Natural killer cell (primary cell): ENCODE data around the gene ITGAX. TPM values are rescaled to one million over a fixed set of nuclear protein-coding genes. Genes with fewer than 3 reads are reported as not detected.

Source experiments
- ATAC-seq, 3 donors: fragments of 150-1000 bp in 2 of 3; fragments of 200-7000 bp in 1 of 3; cut with Tn5 transposase; 1 replicate in 1 of 3; 2 replicates in 2 of 3; pipeline ENCODE4 v1.10.0; 2021; ENCODE audit warnings: mild to moderate bottlenecking in 2 of 3, moderate library complexity in 2 of 3
- DNase-seq, 2 donors: peaks; one replicate each; pipeline versions ENCODE4 v3.0.0 to v3.0.0-alpha.2; 2013 to 2021; ENCODE audit warnings: mixed read lengths in 1 of 2
- H3K27ac ChIP-seq: one replicate; pipeline ENCODE4 v1.5.1; 2013; ENCODE audit warnings: mild to moderate bottlenecking, low read length
- H3K27me3 ChIP-seq: one replicate; pipeline ENCODE4 v1.6.1; 2013; ENCODE audit warnings: low read length; ENCODE audit not compliant: control insufficient read depth, insufficient read depth
- H3K36me3 ChIP-seq: one replicate; pipeline ENCODE4 v1.6.1; 2013; ENCODE audit warnings: low read length; ENCODE audit not compliant: control insufficient read depth, insufficient read depth
- H3K4me1 ChIP-seq: one replicate; pipeline ENCODE4 v1.6.1; 2013; ENCODE audit warnings: low read length; ENCODE audit not compliant: control insufficient read depth, insufficient read depth
- H3K4me3 ChIP-seq: one replicate; pipeline ENCODE4 v1.5.1; 2013; ENCODE audit warnings: low read length
- H3K9me3 ChIP-seq: one replicate; pipeline ENCODE4 v1.6.1; 2013; ENCODE audit warnings: low read length; ENCODE audit not compliant: control insufficient read depth, insufficient read depth
- H3K27ac Mint-ChIP-seq, 2 donors: one replicate each; pipeline ENCODE4 v1.8.0; 2022; ENCODE audit warnings: mild to moderate bottlenecking in 2 of 2, mixed read lengths in 2 of 2, moderate library complexity in 1 of 2
- H3K27me3 Mint-ChIP-seq, 2 donors: one replicate each; pipeline ENCODE4 v1.8.0; 2022; ENCODE audit warnings: low read depth in 2 of 2, mixed read lengths in 2 of 2
- H3K36me3 Mint-ChIP-seq: one replicate; pipeline ENCODE4 v1.8.0; 2022; ENCODE audit warnings: mixed read lengths
- H3K4me1 Mint-ChIP-seq, 2 donors: one replicate each; pipeline ENCODE4 v1.8.0; 2022; ENCODE audit warnings: mixed read lengths in 2 of 2
- H3K4me3 Mint-ChIP-seq: one replicate; pipeline ENCODE4 v1.8.0; 2022; ENCODE audit warnings: mild to moderate bottlenecking, moderate library complexity, mixed read lengths
- H3K9me3 Mint-ChIP-seq, 2 donors: one replicate each; pipeline ENCODE4 v1.8.0; 2022; ENCODE audit warnings: mixed read lengths in 2 of 2
- WGBS: methylation state at CpG from one replicate; pipeline ENCODE4 v1.1.7; 2013; ENCODE audit warnings: missing lambda C conversion rate; ENCODE audit not compliant: insufficient coverage; 5-methylcytosine and 5-hydroxymethylcytosine counted together
- intact Hi-C: fragments of 100-400 bp; cut with micrococcal nuclease; formaldehyde crosslinking; loops from one replicate; pipeline ENCODE4 v1.14.2; 2022
- total RNA-seq, 4 donors: library from RNA; stranded (reverse); fragments of 120-200 nt in 1 of 4; gene quantifications; one replicate each; pipeline versions ENCODE4 v1.2.3 to v1.2.4, GENCODE V29; 2013 to 2022
- TF ChIP-seq, protein P1 (sequence below): fragments of 200-600 bp; IDR thresholded peaks from one replicate; pipeline ENCODE4 v1.8.0; 2022; ENCODE audit warnings: antibody characterized with exemption

The ITGAX gene
- total RNA-seq, 3 donors from 2014 or later (not counting 1 experiment from before 2014, with no cell fraction given): 224 to 249 (median 233) TPM

DNA sequence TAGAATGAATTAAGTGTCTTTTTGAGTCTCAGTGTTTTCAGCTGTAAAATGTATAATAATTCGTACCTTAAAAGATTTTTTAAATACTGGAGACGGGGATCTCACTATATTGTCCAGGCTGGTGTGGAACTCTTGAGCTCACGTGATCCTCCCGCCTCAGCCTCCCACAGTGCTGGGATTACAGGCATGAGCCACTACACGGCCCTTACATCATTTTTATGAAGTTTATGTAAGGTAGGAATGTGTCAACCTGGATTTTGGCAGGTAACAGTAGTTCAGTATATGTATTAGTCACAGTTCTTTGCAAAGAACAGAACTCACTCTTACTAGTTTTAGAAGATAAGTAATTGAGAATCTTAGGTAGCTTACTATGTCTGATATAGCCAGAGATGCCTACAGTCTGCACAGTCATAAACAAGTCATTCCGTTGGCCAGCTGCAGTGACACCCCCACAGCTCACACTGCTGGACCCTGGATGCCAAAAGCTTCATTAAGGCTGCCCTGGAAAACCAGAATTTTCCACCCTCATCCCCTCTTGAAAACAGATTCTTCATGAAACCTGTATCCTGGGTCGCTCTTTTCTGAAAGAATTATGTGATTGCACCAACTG is 73.8 kb downstream of the ITGAX start:
- no peak overlapping the region for H3K4me3 ChIP-seq
- no peak overlapping the region for H3K27ac ChIP-seq
- no peaks in the 10 kb centered on the region for H3K27me3 Mint-ChIP-seq
- ATAC-seq: no peak
- H3K36me3 ChIP-seq: no peaks in the 10 kb centered on the region
- TF ChIP-seq, protein P1, sequence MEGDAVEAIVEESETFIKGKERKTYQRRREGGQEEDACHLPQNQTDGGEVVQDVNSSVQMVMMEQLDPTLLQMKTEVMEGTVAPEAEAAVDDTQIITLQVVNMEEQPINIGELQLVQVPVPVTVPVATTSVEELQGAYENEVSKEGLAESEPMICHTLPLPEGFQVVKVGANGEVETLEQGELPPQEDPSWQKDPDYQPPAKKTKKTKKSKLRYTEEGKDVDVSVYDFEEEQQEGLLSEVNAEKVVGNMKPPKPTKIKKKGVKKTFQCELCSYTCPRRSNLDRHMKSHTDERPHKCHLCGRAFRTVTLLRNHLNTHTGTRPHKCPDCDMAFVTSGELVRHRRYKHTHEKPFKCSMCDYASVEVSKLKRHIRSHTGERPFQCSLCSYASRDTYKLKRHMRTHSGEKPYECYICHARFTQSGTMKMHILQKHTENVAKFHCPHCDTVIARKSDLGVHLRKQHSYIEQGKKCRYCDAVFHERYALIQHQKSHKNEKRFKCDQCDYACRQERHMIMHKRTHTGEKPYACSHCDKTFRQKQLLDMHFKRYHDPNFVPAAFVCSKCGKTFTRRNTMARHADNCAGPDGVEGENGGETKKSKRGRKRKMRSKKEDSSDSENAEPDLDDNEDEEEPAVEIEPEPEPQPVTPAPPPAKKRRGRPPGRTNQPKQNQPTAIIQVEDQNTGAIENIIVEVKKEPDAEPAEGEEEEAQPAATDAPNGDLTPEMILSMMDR: no peak
- H3K9me3 Mint-ChIP-seq: no peaks in the 10 kb centered on the region
- peaks cover 50% of the 10 kb centered on the region for H3K4me1 ChIP-seq
- whole genome bisulfite sequencing: 92% methylated on average over 6 of the region's 7 CpGs
- no peaks in the 10 kb centered on the region for H3K27me3 ChIP-seq
- no peak for DNase-seq
- peak overlapping the region; percentile 78 for H3K4me3 Mint-ChIP-seq
- H3K27ac Mint-ChIP-seq: peak overlapping the region in 1 of 2 donors; percentile 58
- intact Hi-C loops: no loop called here
- H3K9me3 ChIP-seq: no peaks in the 10 kb centered on the region
- no peaks in the 10 kb centered on the region for H3K36me3 Mint-ChIP-seq
- peaks cover 28 to 42% of the 10 kb centered on the region in 2 donors for H3K4me1 Mint-ChIP-seq

DNA sequence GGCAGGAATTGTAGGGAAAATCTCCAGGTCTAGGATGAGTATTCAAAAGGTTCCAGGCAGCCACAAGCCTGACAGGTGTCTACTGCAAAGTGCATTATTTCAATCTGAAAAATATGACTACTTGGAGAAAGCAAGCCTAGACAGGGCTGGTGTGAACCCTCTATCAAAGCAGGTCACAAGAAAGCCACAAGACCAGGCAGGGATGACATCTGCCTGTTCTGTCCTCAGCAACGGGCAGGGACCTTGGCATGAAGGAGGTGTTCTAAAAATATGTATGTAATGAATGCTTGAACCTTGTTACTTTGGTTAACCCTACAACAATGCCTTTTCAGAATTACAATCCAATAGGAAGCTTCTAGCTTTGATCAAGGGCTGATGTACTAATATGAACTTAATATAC is 74.3 kb downstream of the ITGAX start:
- WGBS: 25% methylated on average over 1 of the region's 1 CpG
- no peaks in the 10 kb centered on the region for H3K9me3 Mint-ChIP-seq
- H3K4me3 ChIP-seq: no peak overlapping the region
- H3K36me3 Mint-ChIP-seq: no peaks in the 10 kb centered on the region
- intact Hi-C loops: no loop called here
- ATAC-seq: no peak
- no peaks in the 10 kb centered on the region for H3K27me3 ChIP-seq
- H3K27ac Mint-ChIP-seq: no peak overlapping the region
- H3K27ac ChIP-seq: no peak overlapping the region
- no peaks in the 10 kb centered on the region for H3K36me3 ChIP-seq
- H3K27me3 Mint-ChIP-seq: no peaks in the 10 kb centered on the region
- H3K4me3 Mint-ChIP-seq: peak overlapping the region; percentile 6
- H3K9me3 ChIP-seq: no peaks in the 10 kb centered on the region
- DNase-seq: no peak
- H3K4me1 ChIP-seq: peaks cover 44% of the 10 kb centered on the region
- TF ChIP-seq, protein P1: no peak
- H3K4me1 Mint-ChIP-seq: peaks cover 26 to 37% of the 10 kb centered on the region in 2 donors

DNA sequence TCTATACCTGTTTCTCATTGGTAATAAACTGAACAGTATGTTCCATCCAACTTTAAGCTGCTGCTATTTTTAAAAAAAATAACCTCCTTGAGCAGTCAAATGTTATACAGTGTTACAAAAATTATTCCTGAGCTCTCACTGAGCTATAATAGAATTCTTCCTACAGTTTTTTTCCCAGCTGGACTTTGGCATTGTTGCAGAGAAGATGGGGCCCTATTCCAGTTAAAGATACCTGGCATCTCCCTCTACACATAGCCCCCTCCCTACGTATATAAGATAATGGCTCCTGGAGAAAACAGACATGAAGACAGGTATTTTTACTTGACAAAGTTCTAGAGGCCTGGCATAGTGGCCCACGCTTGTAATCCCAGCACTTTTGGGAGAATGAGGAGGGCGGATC is 74.8 kb downstream of the ITGAX start:
- peaks cover 26 to 37% of the 10 kb centered on the region in 2 donors for H3K4me1 Mint-ChIP-seq
- no peak for DNase-seq
- no peak overlapping the region for H3K27ac ChIP-seq
- 100% methylated on average over 3 of the region's 3 CpGs for WGBS
- no peaks in the 10 kb centered on the region for H3K9me3 ChIP-seq
- H3K27me3 Mint-ChIP-seq: no peaks in the 10 kb centered on the region
- H3K9me3 Mint-ChIP-seq: no peaks in the 10 kb centered on the region
- no peak overlapping the region for H3K4me3 Mint-ChIP-seq
- H3K4me3 ChIP-seq: no peak overlapping the region
- H3K36me3 Mint-ChIP-seq: no peaks in the 10 kb centered on the region
- intact Hi-C loops: loop anchor here (10.0 kb wide), 1 partner anchor 95 kb away; no protein-coding TSS in a partner anchor
- H3K27ac Mint-ChIP-seq: no peak overlapping the region
- H3K4me1 ChIP-seq: peaks cover 43% of the 10 kb centered on the region
- H3K36me3 ChIP-seq: no peaks in the 10 kb centered on the region
- H3K27me3 ChIP-seq: no peaks in the 10 kb centered on the region
- no peak for ATAC-seq
- TF ChIP-seq, protein P1: no peak
